H1 (cell line): ENCODE data around the gene IMPDH1. TPM values are rescaled to one million over a fixed set of nuclear protein-coding genes. Genes with fewer than 3 reads are reported as not detected.

Source experiments
- CTCF ChIA-PET: fragments of 300-600 bp; sonication (Branson Sonifier 250); formaldehyde crosslinking; loops from one replicate; lab custom pipeline; 2021; ENCODE audit not compliant: partially characterized antibody; lab: Charles Lee
- POLR2A ChIA-PET: fragments of 300-600 bp; sonication (Branson Sonifier 250); formaldehyde crosslinking; loops from one replicate; lab custom pipeline; 2021; ENCODE audit warnings: inconsistent platforms; ENCODE audit not compliant: partially characterized antibody; lab: Charles Lee
- DNase-seq, 2 experiments: peaks; one replicate each; pipeline versions ENCODE4 v3.0.0 to v3.0.0-alpha.2; 2010 to 2022; ENCODE audit warnings: low spot score in 2 of 2, low read depth in 1 of 2, mixed read lengths in 1 of 2
- FAIRE-seq: peaks from 2 replicates; lab custom pipeline; 2011; peaks lifted over from hg19 to GRCh38; lab: Jason Lieb, UNC
- H2AFZ ChIP-seq: 2 replicates; pipeline ENCODE4 v1.8.1; 2012; ENCODE audit warnings: low read length, inconsistent platforms
- H2AK5ac ChIP-seq: 2 replicates; pipeline ENCODE4 v1.6.1; 2013; ENCODE audit warnings: low read depth, low read length
- H2BK120ac ChIP-seq: replicated peaks from 2 replicates; pipeline ENCODE3; 2013; ENCODE audit warnings: low read depth, low read length, inconsistent platforms
- H2BK12ac ChIP-seq: 2 replicates; pipeline ENCODE4 v1.6.1; 2013; ENCODE audit warnings: low read depth, low read length
- H2BK15ac ChIP-seq: 2 replicates; pipeline ENCODE4 v1.6.1; 2013; ENCODE audit warnings: low read length
- H2BK20ac ChIP-seq: 2 replicates; pipeline ENCODE4 v1.6.1; 2013; ENCODE audit warnings: low read length
- H2BK5ac ChIP-seq: 2 replicates; pipeline ENCODE4 v1.6.1; 2013; ENCODE audit warnings: low read depth, low read length
- H3K14ac ChIP-seq: 2 replicates; pipeline ENCODE4 v1.6.1; 2013; ENCODE audit warnings: inconsistent platforms; ENCODE audit not compliant: insufficient read length
- H3K18ac ChIP-seq: 2 replicates; pipeline ENCODE4 v1.6.1; 2013; ENCODE audit warnings: low read length; ENCODE audit errors: extremely low read depth
- H3K23ac ChIP-seq: 2 replicates; pipeline ENCODE4 v1.6.1; 2013; ENCODE audit warnings: inconsistent platforms; ENCODE audit not compliant: insufficient read length
- H3K23me2 ChIP-seq: 2 replicates; pipeline ENCODE4 v1.6.1; 2013; ENCODE audit warnings: low read depth, low read length
- H3K27ac ChIP-seq: 2 replicates; pipeline ENCODE4 v1.6.1; 2011; ENCODE audit warnings: low read depth, low read length, inconsistent platforms
- H3K27me3 ChIP-seq, 4 experiments: replicated peaks in 1 of 4; 1 replicate in 1 of 4; 2 replicates in 3 of 4; pipeline versions ENCODE4 v1.6.1 to v1.8.1; 2011 to 2013; ENCODE audit warnings: low read length in 3 of 4, mild to moderate bottlenecking in 3 of 4, inconsistent platforms in 2 of 4, mixed read lengths in 2 of 4, moderate library complexity in 1 of 4; ENCODE audit not compliant: control insufficient read depth in 3 of 4, insufficient read depth in 3 of 4; ENCODE audit errors: extremely low read depth in 1 of 4
- H3K36me3 ChIP-seq, 4 experiments: 2 replicates each; pipeline versions ENCODE4 v1.6.1 to v1.8.1; 2011 to 2013; ENCODE audit warnings: mild to moderate bottlenecking in 4 of 4, low read length in 3 of 4, moderate library complexity in 2 of 4, control low read depth in 1 of 4, inconsistent platforms in 1 of 4; ENCODE audit not compliant: insufficient read depth in 4 of 4, control insufficient read depth in 2 of 4
- H3K4ac ChIP-seq: replicated peaks from 2 replicates; pipeline ENCODE3; 2013; ENCODE audit warnings: low read length, low read depth, mixed read lengths, inconsistent platforms; ENCODE audit not compliant: insufficient read length
- H3K4me1 ChIP-seq, 4 experiments: replicated peaks in 1 of 4; 1 replicate in 1 of 4; 2 replicates in 3 of 4; pipeline versions ENCODE4 v1.6.1 to v1.8.1; 2011 to 2013; ENCODE audit warnings: low read length in 3 of 4, inconsistent platforms in 2 of 4, mixed read lengths in 1 of 4; ENCODE audit not compliant: insufficient read depth in 4 of 4, control insufficient read depth in 3 of 4
- H3K4me2 ChIP-seq, 2 experiments: 2 replicates each; pipeline versions ENCODE4 v1.6.1 to v1.8.1; 2011 to 2013; ENCODE audit warnings: low read depth in 2 of 2, low read length in 2 of 2, control low read depth in 1 of 2, inconsistent platforms in 1 of 2, mild to moderate bottlenecking in 1 of 2; ENCODE audit not compliant: insufficient read depth in 1 of 2
- H3K4me3 ChIP-seq, 4 experiments: fragments of 200-600, 300-600 bp in 1 of 4; sonication (generic), shearing (Covaris generic), sonication (Bioruptor Twin) in 1 of 4; 2 replicates each; pipeline versions ENCODE4 v1.5.1 to v1.8.1; 2011 to 2016; ENCODE audit warnings: low read length in 4 of 4, low read depth in 3 of 4, control low read depth in 2 of 4, inconsistent platforms in 2 of 4, mild to moderate bottlenecking in 2 of 4, mixed read lengths in 1 of 4, moderate library complexity in 1 of 4; ENCODE audit not compliant: insufficient read depth in 2 of 4; ENCODE audit errors: extremely low read depth in 1 of 4
- H3K56ac ChIP-seq: replicated peaks from 2 replicates; pipeline ENCODE3; 2013; ENCODE audit warnings: low read depth, mild to moderate bottlenecking, mixed read lengths, low read length, inconsistent platforms; ENCODE audit not compliant: insufficient read length
- H3K79me1 ChIP-seq: 2 replicates; pipeline ENCODE4 v1.6.1; 2013; ENCODE audit warnings: low read depth, low read length, control low read depth
- H3K79me2 ChIP-seq, 2 experiments: 2 replicates each; pipeline versions ENCODE4 v1.6.1 to v1.8.1; 2012 to 2013; ENCODE audit warnings: low read length in 2 of 2, mild to moderate bottlenecking in 2 of 2, inconsistent platforms in 1 of 2; ENCODE audit not compliant: insufficient read depth in 2 of 2, control insufficient read depth in 1 of 2
- H3K9ac ChIP-seq, 4 experiments: replicated peaks in 1 of 4; 1 replicate in 1 of 4; 2 replicates in 3 of 4; pipeline versions ENCODE4 v1.6.1 to v1.8.1; 2011 to 2013; ENCODE audit warnings: low read depth in 3 of 4, low read length in 3 of 4, control low read depth in 2 of 4, mild to moderate bottlenecking in 2 of 4, moderate library complexity in 2 of 4, inconsistent platforms in 1 of 4; ENCODE audit errors: extremely low read depth in 1 of 4
- H3K9me3 ChIP-seq, 2 experiments: 2 replicates each; pipeline versions ENCODE4 v1.6.1 to v1.8.1; 2012 to 2013; ENCODE audit warnings: mild to moderate bottlenecking in 2 of 2, moderate library complexity in 2 of 2, control low read depth in 1 of 2, inconsistent platforms in 1 of 2, low read depth in 1 of 2, low read length in 1 of 2, mixed read lengths in 1 of 2; ENCODE audit not compliant: insufficient read depth in 2 of 2
- H4K20me1 ChIP-seq, 2 experiments: replicated peaks in 1 of 2; 2 replicates each; pipeline versions ENCODE3 to v1.8.1; 2011 to 2013; ENCODE audit warnings: inconsistent platforms in 2 of 2, low read length in 2 of 2, mild to moderate bottlenecking in 1 of 2; ENCODE audit not compliant: insufficient read depth in 2 of 2, control insufficient read depth in 1 of 2
- H4K5ac ChIP-seq: 2 replicates; pipeline ENCODE4 v1.6.1; 2013; ENCODE audit warnings: low read length, low read depth, mixed read lengths, inconsistent platforms; ENCODE audit not compliant: insufficient read length
- H4K8ac ChIP-seq: 2 replicates; pipeline ENCODE4 v1.8.0; 2013; ENCODE audit warnings: mild to moderate bottlenecking, moderate library complexity, low read length, inconsistent platforms; ENCODE audit not compliant: insufficient read depth; ENCODE audit errors: extremely low read depth
- H4K91ac ChIP-seq: replicated peaks from 2 replicates; pipeline ENCODE3; 2013; ENCODE audit warnings: low read length, mixed read lengths, inconsistent platforms; ENCODE audit not compliant: insufficient read length
- MAFK ChIP-seq: IDR thresholded peaks from 2 replicates; pipeline ENCODE4 v1.6.1; 2012; ENCODE audit warnings: low read depth, mild to moderate bottlenecking, improper control_type of control experiment, low read length
- SUZ12 ChIP-seq: fragments of 200-600 bp; sonication (generic); IDR thresholded peaks from 2 replicates; pipeline ENCODE4 v1.6.1; 2012; ENCODE audit warnings: mild to moderate bottlenecking, inconsistent platforms, low read length, moderate library complexity, mixed read lengths
- WGBS, 2 experiments: shearing (Covaris generic) in 1 of 2; methylation state at CpG; one replicate each; pipeline versions ENCODE4 v1.1.6 to v1.1.7; 2013 to 2015; ENCODE audit warnings: low lambda C conversion rate in 2 of 2, mixed read lengths in 2 of 2, inconsistent platforms in 1 of 2, low coverage in 1 of 2, missing lambda C conversion rate in 1 of 2; ENCODE audit not compliant: insufficient replicate concordance in 2 of 2, insufficient coverage in 1 of 2, insufficient read length in 1 of 2; ENCODE audit errors: extremely low coverage in 1 of 2, missing lambda C conversion rate in 1 of 2; 5-methylcytosine and 5-hydroxymethylcytosine counted together
- polyA plus RNA-seq, 7 experiments: library from polyadenylated mRNA; depleted of rRNA in 3 of 7; stranded (reverse) in 5 of 7; unstranded in 2 of 7; fragments of >200 nt in 5 of 7; fragments of 200-250 nt in 2 of 7; gene quantifications; 1 replicate in 5 of 7; 2 replicates in 1 of 7; 4 replicates in 1 of 7; pipeline versions ENCODE4 v1.2.1 to v1.2.3, GENCODE V29; 2011 to 2013; ENCODE audit warnings: missing spikeins in 2 of 7, mixed read lengths in 2 of 7
- total RNA-seq: library from RNA; stranded (reverse); fragmentation: NEBNext Ultra II Directional; extraction: Animal tissue kit (Norgen Biotek cat#: 25700); gene quantifications from 2 replicates; pipeline ENCODE4 v1.2.1, GENCODE V29; 2021

IMPDH1 gene
- total and polyA plus RNA-seq, 2 of the 8 experiments (the other 6 are each of a cell fraction or from before 2014, with no cell fraction given) = 45.8 TPM

GRCh38 chr7:128349466-128349825 lies 60.3 kb downstream of the IMPDH1 start:
- POLR2A ChIA-PET = interaction anchor here (2.4 kb wide), 1 partner anchor 38 kb away, joined by 11 read pairs; no protein-coding TSS in a partner anchor
- FAIRE-seq = no peak

More at GRCh38 chr7:128349466-128349825, 60.3 kb downstream of the IMPDH1 start:
- Histone ChIP-seq H3K27me3 (peaks cover 34 to 62% (median 55%) of the 10 kb centered on the region in 4 experiments), H3K4me3 (no peak overlapping the region), H2BK12ac (no peak overlapping the region), H4K5ac (no peak overlapping the region), H2AK5ac (no peak overlapping the region), H3K23me2 (peaks cover 3% of the 10 kb centered on the region; the same call in 1 of the 2 replicates), H3K4ac (no peak overlapping the region), H2BK120ac (no peak overlapping the region), H3K56ac (no peak overlapping the region), H3K36me3 (peaks cover 0 to 6% (median 0%) of the 10 kb centered on the region in 4 experiments; a peak in 1 of 8 replicates), H3K14ac (no peak overlapping the region), H3K4me1 (peaks cover 0 to 7% (median 5%) of the 10 kb centered on the region in 4 experiments; a peak in 6 of 7 replicates), H4K91ac (no peak overlapping the region), H4K20me1 (peaks cover 0 to 1% of the 10 kb centered on the region in 2 experiments), H3K79me2 (no peaks in the 10 kb centered on the region), H2BK5ac (no peak overlapping the region), H2BK20ac (no peak overlapping the region), H3K9ac (no peak overlapping the region), H2AFZ (no peak overlapping the region), H3K18ac (no peak overlapping the region), H2BK15ac (no peak overlapping the region), H4K8ac (no peak overlapping the region), H3K23ac (no peak overlapping the region), H3K4me2 (no peak overlapping the region), H3K9me3 (no peaks in the 10 kb centered on the region; a peak in 1 of 4 replicates), H3K79me1 (no peaks in the 10 kb centered on the region), H3K27ac (no peak overlapping the region)
- 65% methylated on average over 4 of the region's 4 CpGs; no CpG with 5 or more reads in 1 of the 2 experiments for WGBS, 2 experiments
- CTCF ChIA-PET = interaction anchor here (1.0 to 13.6 kb wide), 7 partner anchors 8 to 111 kb away, joined by 4 to 345 read pairs (median 16); partner anchors contain the start of gene PRRT4
- TF ChIP-seq MAFK = no peak
- peak; percentile 15; the same call in 1 of the 2 replicates for TF ChIP-seq SUZ12
- no peak for DNase-seq
